GM18505 (cell line): ENCODE measurements around the gene APMAP.
A peak's percentile ranks its signal among the peaks of the same experiment; 100 is the strongest.
"Not testable (repeated sequence)": the region's sequence is repeated elsewhere in the genome, so short reads cannot be mapped to it uniquely, and the experiment has no call there.

Experiments used
- ATAC-seq: cut with Tn5 transposase; IDR thresholded peaks from one replicate; pipeline ENCODE4 v1.9.1; 2021; ENCODE audit not compliant: unreplicated experiment
- POLR2A ChIP-seq: IDR thresholded peaks from 4 replicates; pipeline ENCODE4 v1.6.1; 2011; ENCODE audit warnings: borderline replicate concordance; ENCODE audit not compliant: insufficient read depth, insufficient read length; ENCODE audit errors: extremely low read depth

APMAP gene

GRCh38 chr20:24919665-24920064, 72.9 kb downstream of the APMAP start:
- ATAC-seq = not testable (repeated sequence)

GRCh38 chr20:24918579-24919566, 73.7 kb downstream of the APMAP start:
- no peak for TF ChIP-seq POLR2A
- no peak for ATAC-seq

- peak; percentile 58 for ATAC-seq
- no peak for TF ChIP-seq POLR2A
These were observed 74.6 kb downstream of the APMAP start for GRCh38 chr20:24917797-24918578.

GRCh38 chr20:24917056-24917455, 75.5 kb downstream of the APMAP start:
- no peak for TF ChIP-seq POLR2A

GRCh38 chr20:24916412-24916811, 76.1 kb downstream of the APMAP start:
- no peak for TF ChIP-seq POLR2A
- ATAC-seq = no peak

More at GRCh38 chr20:24917056-24917455, 75.5 kb downstream of the APMAP start:
- no peak for ATAC-seq

GRCh38 chr20:24915892-24916291, 76.7 kb downstream of the APMAP start:
- ATAC-seq = no peak
- TF ChIP-seq POLR2A = no peak

GRCh38 chr20:24915440-24915839, 77.1 kb downstream of the APMAP start:
- ATAC-seq = no peak
- no peak for TF ChIP-seq POLR2A

GRCh38 chr20:24914388-24915241, 77.9 kb downstream of the APMAP start:
- no peak for TF ChIP-seq POLR2A
- ATAC-seq = no peak

- ATAC-seq = no peak
- TF ChIP-seq POLR2A = no peak
These were observed 79.4 kb downstream of the APMAP start for GRCh38 chr20:24913076-24913628.
